ENCODE measurements around the gene SGCA. TPM values are rescaled to one million over a fixed set of nuclear protein-coding genes. Genes with fewer than 3 reads are reported as not detected.

SGCA gene
- total and polyA plus RNA-seq, 2 of the 13 experiments (the other 11 are each of a cell fraction or from before 2014, with no cell fraction given) = not detected

- TF ChIP-seq PRDM15 (CRISPR knock-in tag; IDR thresholded peaks at IDR 0.05) = no peak
- no peak for TF ChIP-seq U2AF1 (optimal IDR thresholded peaks at IDR 0.05; ENCODE audit: low read depth, low read length)
- TF ChIP-seq ZNF44 (CRISPR knock-in tag; IDR thresholded peaks at IDR 0.05) = no peak
- TF ChIP-seq MBNL3 (CRISPR knock-in tag; conservative IDR thresholded peaks at IDR 0.05) = no peak
- no peak for TF ChIP-seq NFYC (CRISPR knock-in tag; IDR thresholded peaks at IDR 0.05)
- no peak for TF ChIP-seq ZNF329 (CRISPR knock-in tag; IDR thresholded peaks at IDR 0.05; ENCODE audit: low read depth)
- peak; percentile 70 for TF ChIP-seq PATZ1 (CRISPR knock-in tag; IDR thresholded peaks at IDR 0.05)
- peak; percentile 29; the same call in 1 of the 2 replicates for TF ChIP-seq ZNF609 (CRISPR knock-in tag; IDR thresholded peaks at IDR 0.05; ENCODE audit: borderline replicate concordance)
- TF ChIP-seq STAT5B (CRISPR knock-in tag; IDR thresholded peaks at IDR 0.05) = no peak
- no peak for TF ChIP-seq DMAP1 (CRISPR knock-in tag; IDR thresholded peaks at IDR 0.05)
- TF ChIP-seq ZBTB42 (CRISPR knock-in tag; IDR thresholded peaks at IDR 0.05) = no peak
- no peak for TF ChIP-seq BHLHE40 (IDR thresholded peaks at IDR 0.05; ENCODE audit: low read length)
- TF ChIP-seq PTBP1 (IDR thresholded peaks at IDR 0.05; ENCODE audit: low read depth, low read length, poor library complexity, severe bottlenecking) = no peak
- no peak for TF ChIP-seq ZNF784 (CRISPR knock-in tag; IDR thresholded peaks at IDR 0.05; ENCODE audit: borderline replicate concordance)
- no peak for TF ChIP-seq ZNF232 (CRISPR knock-in tag; IDR thresholded peaks at IDR 0.05; ENCODE audit: borderline replicate concordance)
These were observed 44.7 kb downstream of the SGCA start (continued) for GRCh38 chr17:50210240-50211225.
